IMR-90 (cell line): ENCODE results near the gene SKA3. TPM values are rescaled to one million over a fixed set of nuclear protein-coding genes. Genes with fewer than 3 reads are reported as not detected.

Experiments
- ATAC-seq: fragments of 200-7000 bp; cut with Tn5 transposase; 2 replicates; pipeline ENCODE4 v1.9.1; 2020; ENCODE audit warnings: low read depth, mild to moderate bottlenecking, moderate library complexity
- BruUV-seq: library from RNA; stranded (reverse); fragments of 400-500 nt; replicated peaks from 2 replicates; lab custom pipeline; 2021; lab: Mats Ljungman, UMichigan
- CTCF ChIA-PET: fragments of 300-600 bp; formaldehyde crosslinking; extraction: SDS; loops from one replicate; lab custom pipeline; 2021; ENCODE audit warnings: antibody characterized with exemption; lab: Yijun Ruan, JAX
- POLR2A ChIA-PET: fragments of 300-600 bp; sonication (Branson Sonifier 250); formaldehyde crosslinking; loops from one replicate; lab custom pipeline; 2022; ENCODE audit warnings: antibody characterized with exemption; ENCODE audit not compliant: unreplicated experiment; lab: Charles Lee
- DNase-seq: peaks from one replicate; pipeline ENCODE4 v3.0.0; 2013
- H2AFZ ChIP-seq: replicated peaks from 2 replicates; pipeline ENCODE3; 2013; ENCODE audit warnings: low read length, mild to moderate bottlenecking; ENCODE audit not compliant: poor library complexity
- H2AK5ac ChIP-seq: 2 replicates; pipeline ENCODE4 v1.6.1; 2013; ENCODE audit warnings: low read depth, low read length, inconsistent platforms
- H2AK9ac ChIP-seq: replicated peaks from 2 replicates; pipeline ENCODE3; 2013; ENCODE audit warnings: mild to moderate bottlenecking, low read depth, low read length, moderate library complexity; ENCODE audit not compliant: poor library complexity
- H2BK120ac ChIP-seq: 2 replicates; pipeline ENCODE4 v1.6.1; 2013; ENCODE audit warnings: low read depth, low read length, inconsistent platforms
- H2BK15ac ChIP-seq: 3 replicates; pipeline ENCODE4 v1.6.1; 2013; ENCODE audit warnings: low read depth, low read length, inconsistent platforms
- H2BK20ac ChIP-seq: 2 replicates; pipeline ENCODE4 v1.6.1; 2013; ENCODE audit warnings: low read depth, mild to moderate bottlenecking, inconsistent platforms, low read length, moderate library complexity
- H2BK5ac ChIP-seq: 2 replicates; pipeline ENCODE4 v1.6.1; 2013; ENCODE audit warnings: mild to moderate bottlenecking, low read depth, low read length, inconsistent platforms; ENCODE audit not compliant: poor library complexity, severe bottlenecking
- H3K14ac ChIP-seq: replicated peaks from 2 replicates; pipeline ENCODE4 v1.6.1; 2013; ENCODE audit warnings: low read depth, low read length, inconsistent platforms
- H3K18ac ChIP-seq: 2 replicates; pipeline ENCODE4 v1.6.1; 2013; ENCODE audit warnings: low read depth, low read length, control low read depth
- H3K23ac ChIP-seq: 2 replicates; pipeline ENCODE4 v1.6.1; 2013; ENCODE audit warnings: low read depth, low read length, inconsistent platforms
- H3K27ac ChIP-seq: 2 replicates; pipeline ENCODE4 v1.5.1; 2013; ENCODE audit warnings: mild to moderate bottlenecking, control low read depth, low read length; ENCODE audit not compliant: insufficient read depth
- H3K27me3 ChIP-seq: 2 replicates; pipeline ENCODE4 v1.6.1; 2013; ENCODE audit warnings: low read length; ENCODE audit not compliant: control insufficient read depth, insufficient read depth
- H3K36me3 ChIP-seq: 2 replicates; pipeline ENCODE4 v1.6.1; 2013; ENCODE audit warnings: low read length, mixed read lengths; ENCODE audit not compliant: control insufficient read depth, insufficient read depth
- H3K4ac ChIP-seq: 2 replicates; pipeline ENCODE4 v1.6.1; 2013; ENCODE audit warnings: low read depth, low read length, inconsistent platforms
- H3K4me1 ChIP-seq: 2 replicates; pipeline ENCODE4 v1.6.1; 2013; ENCODE audit warnings: low read length, mixed read lengths; ENCODE audit not compliant: control insufficient read depth, insufficient read depth
- H3K4me2 ChIP-seq: 2 replicates; pipeline ENCODE4 v1.6.1; 2013; ENCODE audit warnings: low read depth, mild to moderate bottlenecking, control low read depth, low read length, moderate library complexity
- H3K4me3 ChIP-seq: 2 replicates; pipeline ENCODE4 v1.5.1; 2013; ENCODE audit warnings: low read depth, mild to moderate bottlenecking, control low read depth, low read length, moderate library complexity; ENCODE audit not compliant: insufficient read depth
- H3K56ac ChIP-seq: 2 replicates; pipeline ENCODE4 v1.6.1; 2013; ENCODE audit warnings: low read length, inconsistent platforms; ENCODE audit not compliant: insufficient read depth; ENCODE audit errors: extremely low read depth
- H3K79me1 ChIP-seq, 2 experiments: 2 replicates each; pipeline ENCODE4 v1.6.1; 2013; ENCODE audit warnings: low read length in 2 of 2, inconsistent platforms in 1 of 2, low read depth in 1 of 2
- H3K9ac ChIP-seq: 2 replicates; pipeline ENCODE4 v1.6.1; 2013; ENCODE audit warnings: low read depth, low read length, control low read depth
- H3K9me1 ChIP-seq: 2 replicates; pipeline ENCODE4 v1.6.1; 2013; ENCODE audit warnings: low read length, inconsistent platforms; ENCODE audit not compliant: insufficient read depth
- H3K9me3 ChIP-seq: 2 replicates; pipeline ENCODE4 v1.6.1; 2013; ENCODE audit warnings: low read length; ENCODE audit not compliant: control insufficient read depth, insufficient read depth
- H4K20me1 ChIP-seq: 2 replicates; pipeline ENCODE4 v1.6.1; 2013; ENCODE audit warnings: low read length, inconsistent platforms; ENCODE audit not compliant: insufficient read depth
- H4K5ac ChIP-seq: 2 replicates; pipeline ENCODE4 v1.6.1; 2013; ENCODE audit warnings: mild to moderate bottlenecking, low read depth, low read length, control low read depth
- H4K8ac ChIP-seq, 2 experiments: 2 replicates each; pipeline ENCODE4 v1.6.1; 2013; ENCODE audit warnings: low read depth in 2 of 2, low read length in 2 of 2, control low read depth in 1 of 2, inconsistent platforms in 1 of 2
- H4K91ac ChIP-seq: 2 replicates; pipeline ENCODE4 v1.6.1; 2013; ENCODE audit warnings: low read depth, low read length, inconsistent platforms; ENCODE audit not compliant: insufficient read depth
- BHLHE40 ChIP-seq: fragments of 150-350 bp; IDR thresholded peaks from 2 replicates; pipeline ENCODE4 v1.6.1; 2016; ENCODE audit warnings: mild to moderate bottlenecking, low read depth, low read length
- CEBPB ChIP-seq: IDR thresholded peaks from 2 replicates; pipeline ENCODE4 v1.6.1; 2012; ENCODE audit warnings: low read depth, low read length, improper control_type of control experiment
- CHD1 ChIP-seq: IDR thresholded peaks from 2 replicates; pipeline ENCODE4 v1.6.1; 2012; ENCODE audit warnings: low read depth, low read length, improper control_type of control experiment
- FOS ChIP-seq: fragments of 150-350 bp; IDR thresholded peaks from 2 replicates; pipeline ENCODE4 v1.6.1; 2016; ENCODE audit warnings: low read depth, low read length
- MAFK ChIP-seq: IDR thresholded peaks from 2 replicates; pipeline ENCODE4 v1.6.1; 2012; ENCODE audit warnings: low read depth, low read length, improper control_type of control experiment
- MAZ ChIP-seq: IDR thresholded peaks from 2 replicates; pipeline ENCODE4 v1.6.1; 2012; ENCODE audit warnings: low read depth, mild to moderate bottlenecking, low read length, improper control_type of control experiment, moderate library complexity, borderline replicate concordance
- MXI1 ChIP-seq: IDR thresholded peaks from 2 replicates; pipeline ENCODE4 v1.6.1; 2012; ENCODE audit warnings: low read depth, mild to moderate bottlenecking, low read length, moderate library complexity, borderline replicate concordance
- NFE2L2 ChIP-seq: fragments of 150-350 bp; IDR thresholded peaks from 2 replicates; pipeline ENCODE4 v1.6.1; 2016; ENCODE audit warnings: low read depth, mild to moderate bottlenecking, low read length
- POLR2A ChIP-seq: IDR thresholded peaks from 2 replicates; pipeline ENCODE4 v1.6.1; 2012; ENCODE audit warnings: mild to moderate bottlenecking, low read depth, low read length
- RAD21 ChIP-seq: IDR thresholded peaks from 2 replicates; pipeline ENCODE4 v1.6.1; 2012; ENCODE audit warnings: low read length, improper control_type of control experiment
- RCOR1 ChIP-seq: IDR thresholded peaks from 2 replicates; pipeline ENCODE4 v1.6.1; 2012; ENCODE audit warnings: mild to moderate bottlenecking, low read length, improper control_type of control experiment; ENCODE audit not compliant: insufficient replicate concordance
- RFX5 ChIP-seq: IDR thresholded peaks from 2 replicates; pipeline ENCODE4 v1.8.0; 2012; ENCODE audit warnings: low read depth, mild to moderate bottlenecking, low read length, moderate library complexity
- SMC3 ChIP-seq: fragments of 150-350 bp; IDR thresholded peaks from 2 replicates; pipeline ENCODE4 v1.6.1; 2016; ENCODE audit warnings: low read depth, mild to moderate bottlenecking, antibody characterized with exemption, low read length, moderate library complexity
- WGBS, 2 experiments: methylation state at CpG; one replicate each; pipeline versions ENCODE4 v1.1.5 to v1.1.7; 2013; ENCODE audit warnings: missing lambda C conversion rate in 2 of 2; ENCODE audit not compliant: insufficient read length in 1 of 2; ENCODE audit errors: extremely low coverage in 2 of 2; 5-methylcytosine and 5-hydroxymethylcytosine counted together
- dilution Hi-C: fragments of 300-500 bp; cut with HindIII; formaldehyde crosslinking; loops from one replicate; pipeline ENCODE4 v1.14.3; 2018; ENCODE audit warnings: low sequenced_read_pairs; ENCODE audit not compliant: unreplicated experiment
- in situ Hi-C: fragments of 300-500 bp; cut with MboI; formaldehyde crosslinking; loops from 3 replicates; pipeline ENCODE4 v1.14.3; 2019; ENCODE audit warnings: low sequenced_read_pairs, inconsistent platforms, mixed read lengths
- intact Hi-C: fragments of 100-400 bp; cut with micrococcal nuclease; formaldehyde crosslinking; loops from 2 replicates; pipeline ENCODE4 v1.10.0; 2022
- polyA plus RNA-seq, 3 experiments: library from polyadenylated mRNA; depleted of rRNA; stranded (reverse); fragments of >200 nt; gene quantifications; 2 replicates each; pipeline ENCODE4 v1.2.3, GENCODE V29; 2012; ENCODE audit warnings: low replicate concordance in 1 of 3
- total RNA-seq: library from RNA; depleted of rRNA; stranded (reverse); fragments of >200 nt; gene quantifications from 2 replicates; pipeline ENCODE4 v1.2.3, GENCODE V29; 2012
- TF ChIP-seq, protein P1 (sequence below): fragments of 150-350 bp; IDR thresholded peaks from 2 replicates; pipeline ENCODE4 v1.6.1; 2016; ENCODE audit warnings: low read depth, mild to moderate bottlenecking, low read length, moderate library complexity, borderline replicate concordance
- TF ChIP-seq, protein P2 (sequence below): fragments of 150-350 bp; IDR thresholded peaks from 2 replicates; pipeline ENCODE4 v1.6.1; 2017; ENCODE audit warnings: mild to moderate bottlenecking, antibody characterized with exemption, low read length, low read depth
- TF ChIP-seq, protein P3 (sequence below): conservative IDR thresholded peaks from 2 replicates; pipeline ENCODE4 v1.5.1; 2012; ENCODE audit warnings: mild to moderate bottlenecking, low read depth, low read length, improper control_type of control experiment

Gene SKA3
- total and polyA plus RNA-seq, 2 of the 4 experiments (the other 2 are of a cell fraction): 11.7 to 15.6 TPM

DNA sequence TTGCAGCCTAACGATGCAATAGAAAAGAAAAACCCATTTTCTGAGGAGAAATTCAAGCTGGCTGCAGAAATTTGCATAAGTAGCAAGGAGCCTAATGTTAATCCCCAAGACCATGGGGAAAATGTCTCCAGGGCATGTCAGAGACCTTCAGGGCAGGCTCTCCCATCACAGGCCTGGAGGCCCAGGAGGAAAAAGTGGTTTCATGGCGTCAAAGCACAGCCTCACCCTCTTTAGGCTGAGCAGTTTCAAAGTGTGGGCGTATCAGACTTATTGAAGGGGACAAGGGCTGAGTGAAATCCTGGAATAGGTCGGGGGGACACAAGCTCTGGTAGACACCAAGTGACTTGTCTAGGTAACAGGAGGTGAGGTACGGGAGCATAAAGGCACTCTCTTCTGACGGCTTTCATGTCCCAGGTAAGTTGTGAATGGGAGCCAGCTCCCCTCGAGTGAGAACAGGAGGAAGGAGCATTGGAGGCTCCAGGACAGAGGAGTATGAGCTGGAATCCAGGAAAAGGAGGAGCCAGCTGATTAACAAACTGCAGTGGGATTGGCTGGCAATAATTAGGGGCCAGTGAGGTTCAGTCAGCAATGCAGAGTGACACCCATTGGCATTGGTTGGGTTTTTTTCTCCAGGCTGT, 35.9 kb upstream of the SKA3 start:
- Histone ChIP-seq H3K27me3 (peaks cover 10% of the 10 kb centered on the region), H3K9me3 (peaks cover 5% of the 10 kb centered on the region; the same call in 1 of the 2 replicates), H3K4me3 (no peak overlapping the region), H3K14ac (no peak overlapping the region), H3K9me1 (no peaks in the 10 kb centered on the region), H2AFZ (no peak overlapping the region), H3K4ac (no peak overlapping the region), H3K79me1 (no peaks in the 10 kb centered on the region), H3K27ac (no peak overlapping the region), H3K9ac (no peak overlapping the region), H3K23ac (no peak overlapping the region), H3K36me3 (no peaks in the 10 kb centered on the region), H4K8ac (no peak overlapping the region), H4K91ac (no peak overlapping the region), H2AK5ac (no peak overlapping the region), H3K56ac (no peak overlapping the region), H2BK120ac (no peak overlapping the region), H2BK15ac (no peak overlapping the region), H4K20me1 (no peaks in the 10 kb centered on the region), H2AK9ac (no peak overlapping the region), H3K4me1 (no peaks in the 10 kb centered on the region), H3K18ac (no peak overlapping the region), H2BK20ac (no peak overlapping the region), H2BK5ac (no peak overlapping the region), H3K4me2 (no peak overlapping the region), H4K5ac (no peak overlapping the region)
- ATAC-seq: no peak
- ChIA-PET POLR2A (no interaction called here), CTCF (no interaction called here)
- dilution Hi-C loops (no loop called here), intact Hi-C loops (no loop called here), in situ Hi-C loops (no loop called here)
- TF ChIP-seq MAFK: no peak
- TF ChIP-seq POLR2A: no peak
- TF ChIP-seq FOS: no peak
- TF ChIP-seq, protein P1, sequence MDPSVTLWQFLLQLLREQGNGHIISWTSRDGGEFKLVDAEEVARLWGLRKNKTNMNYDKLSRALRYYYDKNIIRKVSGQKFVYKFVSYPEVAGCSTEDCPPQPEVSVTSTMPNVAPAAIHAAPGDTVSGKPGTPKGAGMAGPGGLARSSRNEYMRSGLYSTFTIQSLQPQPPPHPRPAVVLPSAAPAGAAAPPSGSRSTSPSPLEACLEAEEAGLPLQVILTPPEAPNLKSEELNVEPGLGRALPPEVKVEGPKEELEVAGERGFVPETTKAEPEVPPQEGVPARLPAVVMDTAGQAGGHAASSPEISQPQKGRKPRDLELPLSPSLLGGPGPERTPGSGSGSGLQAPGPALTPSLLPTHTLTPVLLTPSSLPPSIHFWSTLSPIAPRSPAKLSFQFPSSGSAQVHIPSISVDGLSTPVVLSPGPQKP: no peak
- TF ChIP-seq, protein P2, sequence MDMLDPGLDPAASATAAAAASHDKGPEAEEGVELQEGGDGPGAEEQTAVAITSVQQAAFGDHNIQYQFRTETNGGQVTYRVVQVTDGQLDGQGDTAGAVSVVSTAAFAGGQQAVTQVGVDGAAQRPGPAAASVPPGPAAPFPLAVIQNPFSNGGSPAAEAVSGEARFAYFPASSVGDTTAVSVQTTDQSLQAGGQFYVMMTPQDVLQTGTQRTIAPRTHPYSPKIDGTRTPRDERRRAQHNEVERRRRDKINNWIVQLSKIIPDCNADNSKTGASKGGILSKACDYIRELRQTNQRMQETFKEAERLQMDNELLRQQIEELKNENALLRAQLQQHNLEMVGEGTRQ: no peak
- no peak for TF ChIP-seq CHD1
- no peak for TF ChIP-seq BHLHE40
- TF ChIP-seq, protein P3, sequence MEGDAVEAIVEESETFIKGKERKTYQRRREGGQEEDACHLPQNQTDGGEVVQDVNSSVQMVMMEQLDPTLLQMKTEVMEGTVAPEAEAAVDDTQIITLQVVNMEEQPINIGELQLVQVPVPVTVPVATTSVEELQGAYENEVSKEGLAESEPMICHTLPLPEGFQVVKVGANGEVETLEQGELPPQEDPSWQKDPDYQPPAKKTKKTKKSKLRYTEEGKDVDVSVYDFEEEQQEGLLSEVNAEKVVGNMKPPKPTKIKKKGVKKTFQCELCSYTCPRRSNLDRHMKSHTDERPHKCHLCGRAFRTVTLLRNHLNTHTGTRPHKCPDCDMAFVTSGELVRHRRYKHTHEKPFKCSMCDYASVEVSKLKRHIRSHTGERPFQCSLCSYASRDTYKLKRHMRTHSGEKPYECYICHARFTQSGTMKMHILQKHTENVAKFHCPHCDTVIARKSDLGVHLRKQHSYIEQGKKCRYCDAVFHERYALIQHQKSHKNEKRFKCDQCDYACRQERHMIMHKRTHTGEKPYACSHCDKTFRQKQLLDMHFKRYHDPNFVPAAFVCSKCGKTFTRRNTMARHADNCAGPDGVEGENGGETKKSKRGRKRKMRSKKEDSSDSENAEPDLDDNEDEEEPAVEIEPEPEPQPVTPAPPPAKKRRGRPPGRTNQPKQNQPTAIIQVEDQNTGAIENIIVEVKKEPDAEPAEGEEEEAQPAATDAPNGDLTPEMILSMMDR: no peak
- TF ChIP-seq CEBPB: no peak
- TF ChIP-seq MAZ: no peak
- TF ChIP-seq RFX5: no peak
- no peak for TF ChIP-seq RCOR1
- TF ChIP-seq NFE2L2: no peak
- TF ChIP-seq MXI1: no peak
- TF ChIP-seq SMC3: no peak
- TF ChIP-seq RAD21: no peak
- DNase-seq: no peak
- 49% methylated on average over 4 of the region's 7 CpGs; no CpG with 5 or more reads in 1 of the 2 experiments for whole genome bisulfite sequencing, 2 experiments
- BruUV-seq: no TSS peak
